A549 (cell line): ENCODE data around the gene RPS17. TPM values are rescaled to one million over a fixed set of nuclear protein-coding genes. Genes with fewer than 3 reads are reported as not detected.

Experiments
- ATAC-seq, 2 experiments: fragments of 200-7000 bp in 1 of 2; fragments of >200 bp in 1 of 2; cut with Nextera tagmentation in 1 of 2; cut with Tn5 transposase in 1 of 2; 3 replicates each; pipeline versions ENCODE4 v1.8.0 to v1.9.1; 2018 to 2020; ENCODE audit warnings: mild to moderate bottlenecking in 1 of 2, moderate library complexity in 1 of 2
- CTCF ChIA-PET: fragments of 300-600 bp; sonication (Branson Sonifier 250); formaldehyde crosslinking; extraction: SDS; loops from one replicate; lab custom pipeline; 2021; ENCODE audit warnings: antibody characterized with exemption, inconsistent platforms; lab: Yijun Ruan, JAX
- POLR2A ChIA-PET: fragments of 350-600 bp; formaldehyde crosslinking; extraction: SDS; loops from one replicate; lab custom pipeline; 2021; ENCODE audit warnings: antibody characterized with exemption, inconsistent platforms; lab: Yijun Ruan, JAX
- DNase-seq, 2 experiments: peaks; one replicate each; pipeline versions ENCODE4 v3.0.0 to v3.0.0-alpha.2; 2011 to 2016; ENCODE audit warnings: low read depth in 1 of 2, low spot score in 1 of 2
- FAIRE-seq: peaks from 2 replicates; lab custom pipeline; 2011; peaks lifted over from hg19 to GRCh38; lab: Jason Lieb, UNC
- H3K27ac ChIP-seq, 2 experiments: fragments of >200 bp; sonication (Bioruptor Twin); formaldehyde crosslinking; 3 replicates each; pipeline ENCODE4 v1.5.1; 2016 to 2017
- H3K4me1 ChIP-seq: fragments of >200 bp; sonication (Bioruptor Twin); formaldehyde crosslinking; 3 replicates; pipeline ENCODE4 v1.6.1; 2016
- H3K4me2 ChIP-seq: fragments of >200 bp; sonication (Bioruptor Twin); formaldehyde crosslinking; 3 replicates; pipeline ENCODE4 v1.6.1; 2016
- H3K4me3 ChIP-seq: fragments of >200 bp; sonication (Bioruptor Twin); formaldehyde crosslinking; 3 replicates; pipeline ENCODE4 v1.5.1; 2016
- H3K9me3 ChIP-seq: fragments of >200 bp; sonication (Bioruptor Twin); formaldehyde crosslinking; 3 replicates; pipeline ENCODE4 v1.6.1; 2016
- BHLHE40 ChIP-seq: IDR thresholded peaks from 2 replicates; pipeline ENCODE4 v1.6.1; 2012; ENCODE audit warnings: low read depth, low read length, inconsistent platforms
- CBX2 ChIP-seq: fragments of 200-600 bp; sonication (generic); IDR thresholded peaks from 2 replicates; pipeline ENCODE4 v1.6.1; 2016; ENCODE audit warnings: low read depth, mild to moderate bottlenecking, borderline replicate concordance
- CEBPB ChIP-seq, 2 experiments: fragments of >200 bp in 1 of 2; sonication (Bioruptor Twin) in 1 of 2; formaldehyde crosslinking in 1 of 2; IDR thresholded peaks; 2 replicates each; pipeline ENCODE4 v1.6.1; 2012 to 2016
- EHF ChIP-seq: fragments of 250-450 bp; sonication (Bioruptor Pico); IDR thresholded peaks from 2 replicates; pipeline ENCODE4 v1.5.0; 2020; ENCODE audit warnings: mild to moderate bottlenecking
- EHMT2 ChIP-seq: fragments of 200-600 bp; sonication (generic); IDR thresholded peaks from 2 replicates; pipeline ENCODE4 v1.6.1; 2016; ENCODE audit warnings: antibody characterized with exemption, low read depth, mild to moderate bottlenecking, moderate library complexity
- EP300 ChIP-seq, 2 experiments: fragments of >200 bp; sonication (Bioruptor Twin); formaldehyde crosslinking; IDR thresholded peaks; 2 replicates in 1 of 2; 3 replicates in 1 of 2; pipeline ENCODE4 v1.6.1; 2016 to 2017
- ESRRA ChIP-seq: fragments of 150-350 bp; IDR thresholded peaks from 2 replicates; pipeline ENCODE4 v1.6.1; 2014; ENCODE audit warnings: mild to moderate bottlenecking, low read length, borderline replicate concordance
- GATA3 ChIP-seq: IDR thresholded peaks from 2 replicates; pipeline ENCODE4 v1.6.1; 2012; ENCODE audit warnings: borderline replicate concordance
- HOXA7 ChIP-seq: fragments of 250-450 bp; sonication (Bioruptor Pico); IDR thresholded peaks from 2 replicates; pipeline ENCODE4 v1.5.0; 2020; ENCODE audit warnings: mild to moderate bottlenecking, moderate library complexity
- KDM5A ChIP-seq: fragments of 200-600 bp; sonication (generic); IDR thresholded peaks from 2 replicates; pipeline ENCODE4 v1.6.1; 2016; ENCODE audit warnings: antibody characterized with exemption, mild to moderate bottlenecking
- NFE2L2 ChIP-seq: fragments of 150-350 bp; conservative IDR thresholded peaks from 2 replicates; pipeline ENCODE4 v1.6.1; 2014; ENCODE audit warnings: low read length
- POLR2A ChIP-seq: IDR thresholded peaks from 2 replicates; pipeline ENCODE4 v1.6.1; 2012; ENCODE audit warnings: mild to moderate bottlenecking, low read length
- POLR2AphosphoS2 ChIP-seq: conservative IDR thresholded peaks from 2 replicates; pipeline ENCODE4 v1.6.1; 2012; ENCODE audit warnings: low read length, improper control_type of control experiment, inconsistent platforms
- RAD21 ChIP-seq, 2 experiments: fragments of >200 bp in 1 of 2; sonication (Bioruptor Twin) in 1 of 2; formaldehyde crosslinking in 1 of 2; IDR thresholded peaks in 1 of 2; conservative IDR thresholded peaks in 1 of 2; 2 replicates in 1 of 2; 3 replicates in 1 of 2; pipeline ENCODE4 v1.6.1; 2012 to 2018; ENCODE audit warnings: inconsistent platforms in 1 of 2
- REST ChIP-seq: fragments of 200-600 bp; sonication (generic); IDR thresholded peaks from 2 replicates; pipeline ENCODE4 v1.6.1; 2016; ENCODE audit warnings: antibody characterized with exemption, mild to moderate bottlenecking, moderate library complexity
- RFX5 ChIP-seq: fragments of 450-650 bp; IDR thresholded peaks from 2 replicates; pipeline ENCODE4 v1.7.1; 2014; ENCODE audit warnings: antibody characterized with exemption, mild to moderate bottlenecking, moderate library complexity
- RNF2 ChIP-seq: fragments of 200-600 bp; sonication (generic); IDR thresholded peaks from 2 replicates; pipeline ENCODE4 v1.6.1; 2016; ENCODE audit warnings: low read depth, mild to moderate bottlenecking, antibody characterized with exemption, moderate library complexity, borderline replicate concordance
- ZC3H11A ChIP-seq: fragments of 450-650 bp; IDR thresholded peaks from 2 replicates; pipeline ENCODE4 v1.6.1; 2014; ENCODE audit warnings: antibody characterized with exemption, mild to moderate bottlenecking
- ZNF302 ChIP-seq: fragments of 250-450 bp; sonication (Bioruptor Pico); IDR thresholded peaks from 2 replicates; pipeline ENCODE4 v1.9.0; 2021; ENCODE audit warnings: inconsistent platforms, mild to moderate bottlenecking, moderate library complexity
- ZSCAN20 ChIP-seq: fragments of 250-450 bp; sonication (Bioruptor Pico); IDR thresholded peaks from 2 replicates; pipeline ENCODE4 v1.8.0; 2022; ENCODE audit warnings: mild to moderate bottlenecking, moderate library complexity
- WGBS: methylation state at CpG from one replicate; pipeline ENCODE4 v1.1.6; 2017; ENCODE audit errors: missing lambda C conversion rate; 5-methylcytosine and 5-hydroxymethylcytosine counted together
- polyA plus RNA-seq, 4 experiments: library from polyadenylated mRNA; depleted of rRNA in 3 of 4; stranded (reverse); fragments of >200 nt; fragmentation: RNase III in 1 of 4; extraction: RNeasy Plus Mini Kit Qiagen cat#74134 plus additional on column Dnase treatment in 1 of 4; gene quantifications; 2 replicates in 3 of 4; 3 replicates in 1 of 4; pipeline ENCODE4 v1.2.3, GENCODE V29; 2011 to 2017
- TF ChIP-seq, protein P1 (sequence below): fragments of 150-350 bp; IDR thresholded peaks from 2 replicates; pipeline ENCODE4 v1.6.1; 2014; ENCODE audit warnings: low read depth, mild to moderate bottlenecking, low read length
- TF ChIP-seq, protein P2 (sequence below): fragments of >200 bp; sonication (Bioruptor Twin); formaldehyde crosslinking; IDR thresholded peaks from 2 replicates; pipeline ENCODE4 v1.6.1; 2016
- TF ChIP-seq, protein P3 (sequence below): fragments of 450-650 bp; IDR thresholded peaks from 2 replicates; pipeline ENCODE4 v1.6.1; 2014; ENCODE audit warnings: antibody characterized with exemption

Gene RPS17
- polyA plus RNA-seq, 2 of the 4 experiments (the other 2 are of a cell fraction), result 6,127 to 8,061 TPM

GRCh38 chr15:82558502-82558901 is 18.2 kb upstream of the RPS17 start (continued):
- TF ChIP-seq, protein P1, sequence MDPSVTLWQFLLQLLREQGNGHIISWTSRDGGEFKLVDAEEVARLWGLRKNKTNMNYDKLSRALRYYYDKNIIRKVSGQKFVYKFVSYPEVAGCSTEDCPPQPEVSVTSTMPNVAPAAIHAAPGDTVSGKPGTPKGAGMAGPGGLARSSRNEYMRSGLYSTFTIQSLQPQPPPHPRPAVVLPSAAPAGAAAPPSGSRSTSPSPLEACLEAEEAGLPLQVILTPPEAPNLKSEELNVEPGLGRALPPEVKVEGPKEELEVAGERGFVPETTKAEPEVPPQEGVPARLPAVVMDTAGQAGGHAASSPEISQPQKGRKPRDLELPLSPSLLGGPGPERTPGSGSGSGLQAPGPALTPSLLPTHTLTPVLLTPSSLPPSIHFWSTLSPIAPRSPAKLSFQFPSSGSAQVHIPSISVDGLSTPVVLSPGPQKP, result no peak
- TF ChIP-seq HOXA7 (CRISPR knock-in tag) (no peak), RAD21 (conservative IDR thresholded peaks at IDR 0.05 in 1 of 2, IDR thresholded peaks at IDR 0.05 in 1 of 2) (no peak)

GRCh38 chr15:82556315-82557035 is 16.2 kb upstream of the RPS17 start:
- Histone ChIP-seq H3K4me3 (no peak overlapping the region), H3K4me1 (no peaks in the 10 kb centered on the region), H3K4me2 (no peak overlapping the region), H3K27ac (no peak overlapping the region), H3K9me3 (no peaks in the 10 kb centered on the region)
- WGBS, result 66% methylated on average over 7 of the region's 7 CpGs
- ATAC-seq (no peak), FAIRE-seq (no peak), DNase-seq (no peak)
- ChIA-PET CTCF (interaction anchor here (1.1 to 2.8 kb wide), 2 partner anchors 11 to 16 kb away, joined by 4 to 10 read pairs; partner anchors contain the start of gene RPS17), POLR2A (no interaction called here)
- no peak for TF ChIP-seq CEBPB (IDR thresholded peaks at IDR 0.05)
- TF ChIP-seq GATA3, result no peak
- no peak for TF ChIP-seq ZC3H11A
- TF ChIP-seq POLR2A, result no peak
- no peak for TF ChIP-seq EHMT2
- TF ChIP-seq, protein P1, result no peak
- no peak for TF ChIP-seq POLR2AphosphoS2
- no peak for TF ChIP-seq KDM5A
- no peak for TF ChIP-seq EP300 (IDR thresholded peaks at IDR 0.05)
- TF ChIP-seq CBX2, result no peak
- TF ChIP-seq, protein P2, sequence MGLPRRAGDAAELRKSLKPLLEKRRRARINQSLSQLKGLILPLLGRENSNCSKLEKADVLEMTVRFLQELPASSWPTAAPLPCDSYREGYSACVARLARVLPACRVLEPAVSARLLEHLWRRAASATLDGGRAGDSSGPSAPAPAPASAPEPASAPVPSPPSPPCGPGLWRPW, result no peak
- TF ChIP-seq, protein P3, sequence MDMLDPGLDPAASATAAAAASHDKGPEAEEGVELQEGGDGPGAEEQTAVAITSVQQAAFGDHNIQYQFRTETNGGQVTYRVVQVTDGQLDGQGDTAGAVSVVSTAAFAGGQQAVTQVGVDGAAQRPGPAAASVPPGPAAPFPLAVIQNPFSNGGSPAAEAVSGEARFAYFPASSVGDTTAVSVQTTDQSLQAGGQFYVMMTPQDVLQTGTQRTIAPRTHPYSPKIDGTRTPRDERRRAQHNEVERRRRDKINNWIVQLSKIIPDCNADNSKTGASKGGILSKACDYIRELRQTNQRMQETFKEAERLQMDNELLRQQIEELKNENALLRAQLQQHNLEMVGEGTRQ, result no peak
- no peak for TF ChIP-seq RNF2

DNA sequence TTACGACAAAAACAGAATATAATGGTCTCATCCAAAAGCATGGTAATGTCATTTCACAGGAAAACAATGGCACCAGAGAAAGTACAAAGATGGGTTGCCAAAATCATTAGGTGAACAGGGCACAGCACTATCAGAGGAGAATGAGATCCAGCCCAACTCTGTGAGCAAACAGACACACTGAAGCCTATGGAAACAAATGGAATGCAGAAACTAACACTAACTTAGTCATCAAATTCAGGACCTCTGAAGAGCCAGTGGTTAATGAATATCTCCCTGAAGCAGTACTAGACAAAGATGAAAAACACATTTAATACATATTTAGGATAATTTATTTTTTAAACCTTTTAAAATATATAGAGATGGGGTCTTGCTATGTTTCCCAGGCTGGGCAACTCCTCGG is 14.6 kb upstream of the RPS17 start:
- FAIRE-seq (no peak), ATAC-seq (no peak), DNase-seq (no peak)
- H3K9me3 ChIP-seq, result no peaks in the 10 kb centered on the region
- CTCF ChIA-PET, result no interaction called here
- 65% methylated on average over 2 of the region's 2 CpGs for WGBS
- H3K4me2 ChIP-seq, result no peak overlapping the region
- no peak overlapping the region for H3K4me3 ChIP-seq
- H3K4me1 ChIP-seq, result no peaks in the 10 kb centered on the region
- no peak overlapping the region for H3K27ac ChIP-seq
- TF ChIP-seq EHF (CRISPR knock-in tag) (no peak), POLR2A (no peak), ZNF302 (CRISPR knock-in tag) (no peak), ZSCAN20 (CRISPR knock-in tag) (no peak)
- POLR2A ChIA-PET, result no interaction called here

GRCh38 chr15:82554351-82554750 is 14.1 kb upstream of the RPS17 start:
- WGBS, result 84% methylated on average over 1 of the region's 1 CpG
- CTCF ChIA-PET, result interaction anchor here (1.0 kb wide), 1 partner anchor 10 kb away, joined by 5 read pairs; no protein-coding TSS in a partner anchor
- no peak overlapping the region for H3K27ac ChIP-seq
- H3K4me3 ChIP-seq, result no peak overlapping the region
- H3K4me1 ChIP-seq, result no peaks in the 10 kb centered on the region
- FAIRE-seq (no peak), ATAC-seq (no peak), DNase-seq (no peak)
- no peak overlapping the region for H3K4me2 ChIP-seq
- TF ChIP-seq BHLHE40 (no peak), ESRRA (no peak), RFX5 (no peak), RAD21 (conservative IDR thresholded peaks at IDR 0.05 in 1 of 2, IDR thresholded peaks at IDR 0.05 in 1 of 2) (no peak), REST (no peak), NFE2L2 (no peak)
- POLR2A ChIA-PET, result interaction anchor here (2.4 kb wide), 1 partner anchor 14 kb away, joined by 9 read pairs; the partner anchor contains the start of gene RPS17
- no peaks in the 10 kb centered on the region for H3K9me3 ChIP-seq
